Measurements from ENCODE around the gene PM20D1.
"Not testable (repeated sequence)": the region's sequence is repeated elsewhere in the genome, so short reads cannot be mapped to it uniquely, and the experiment has no call there.

The PM20D1 gene, protein sequence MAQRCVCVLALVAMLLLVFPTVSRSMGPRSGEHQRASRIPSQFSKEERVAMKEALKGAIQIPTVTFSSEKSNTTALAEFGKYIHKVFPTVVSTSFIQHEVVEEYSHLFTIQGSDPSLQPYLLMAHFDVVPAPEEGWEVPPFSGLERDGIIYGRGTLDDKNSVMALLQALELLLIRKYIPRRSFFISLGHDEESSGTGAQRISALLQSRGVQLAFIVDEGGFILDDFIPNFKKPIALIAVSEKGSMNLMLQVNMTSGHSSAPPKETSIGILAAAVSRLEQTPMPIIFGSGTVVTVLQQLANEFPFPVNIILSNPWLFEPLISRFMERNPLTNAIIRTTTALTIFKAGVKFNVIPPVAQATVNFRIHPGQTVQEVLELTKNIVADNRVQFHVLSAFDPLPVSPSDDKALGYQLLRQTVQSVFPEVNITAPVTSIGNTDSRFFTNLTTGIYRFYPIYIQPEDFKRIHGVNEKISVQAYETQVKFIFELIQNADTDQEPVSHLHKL

DNA sequence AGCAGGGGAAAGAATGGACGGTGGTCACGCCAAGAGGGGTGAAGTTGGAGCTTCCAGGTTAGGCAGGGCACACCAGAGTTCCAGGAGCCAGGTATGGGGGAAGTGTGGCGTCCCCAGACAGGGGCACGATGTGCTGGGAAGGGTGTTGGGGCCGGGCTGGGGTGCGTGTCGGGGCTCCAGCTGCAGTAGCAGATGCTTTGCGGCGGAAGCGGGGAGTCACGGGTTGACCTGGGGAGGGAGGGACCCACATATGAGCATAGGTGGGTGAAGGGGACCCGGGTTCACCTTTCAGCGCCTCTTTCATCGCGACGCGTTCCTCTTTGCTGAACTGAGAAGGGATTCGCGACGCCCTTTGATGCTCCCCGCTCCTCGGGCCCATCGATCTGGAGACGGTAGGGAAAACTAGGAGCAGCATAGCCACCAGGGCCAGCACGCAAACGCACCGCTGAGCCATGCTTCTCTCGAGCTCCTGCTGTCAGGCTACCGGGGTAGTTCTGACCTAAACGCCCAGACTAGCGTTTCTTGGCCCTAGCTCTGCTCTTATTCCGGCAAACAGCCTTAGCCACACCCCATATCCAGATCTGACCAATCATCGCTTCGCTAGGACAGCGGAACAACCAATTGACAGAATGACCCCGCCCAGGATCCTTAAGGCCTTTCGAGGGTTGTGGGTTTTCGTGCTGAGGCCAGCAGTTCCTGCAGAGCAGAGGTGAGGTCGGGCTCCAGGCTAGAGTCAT is at the start of gene PM20D1:
Gene PM20D1, minus strand, starts transcription at position 514 of the 737 bp plus-strand sequence. Its CDS starts 60 bp downstream, at position 454.
- no peaks in the 10 kb centered on the region for H3K36me3 ChIP-seq (ENCODE audit: low read depth)
- DNase-seq (ENCODE audit: low spot score) (no peak), ATAC-seq (ENCODE audit: low read depth) (no peak)
- no peaks in the 10 kb centered on the region for H3K4me1 ChIP-seq (ENCODE audit: insufficient read depth, poor library complexity, severe bottlenecking)
- H3K27me3 ChIP-seq (ENCODE audit: insufficient read depth, poor library complexity, severe bottlenecking), result no peaks in the 10 kb centered on the region
- H3K27ac ChIP-seq (ENCODE audit: poor library complexity, severe bottlenecking), result no peak within 1 kb of the TSS
- TF ChIP-seq, protein P1, sequence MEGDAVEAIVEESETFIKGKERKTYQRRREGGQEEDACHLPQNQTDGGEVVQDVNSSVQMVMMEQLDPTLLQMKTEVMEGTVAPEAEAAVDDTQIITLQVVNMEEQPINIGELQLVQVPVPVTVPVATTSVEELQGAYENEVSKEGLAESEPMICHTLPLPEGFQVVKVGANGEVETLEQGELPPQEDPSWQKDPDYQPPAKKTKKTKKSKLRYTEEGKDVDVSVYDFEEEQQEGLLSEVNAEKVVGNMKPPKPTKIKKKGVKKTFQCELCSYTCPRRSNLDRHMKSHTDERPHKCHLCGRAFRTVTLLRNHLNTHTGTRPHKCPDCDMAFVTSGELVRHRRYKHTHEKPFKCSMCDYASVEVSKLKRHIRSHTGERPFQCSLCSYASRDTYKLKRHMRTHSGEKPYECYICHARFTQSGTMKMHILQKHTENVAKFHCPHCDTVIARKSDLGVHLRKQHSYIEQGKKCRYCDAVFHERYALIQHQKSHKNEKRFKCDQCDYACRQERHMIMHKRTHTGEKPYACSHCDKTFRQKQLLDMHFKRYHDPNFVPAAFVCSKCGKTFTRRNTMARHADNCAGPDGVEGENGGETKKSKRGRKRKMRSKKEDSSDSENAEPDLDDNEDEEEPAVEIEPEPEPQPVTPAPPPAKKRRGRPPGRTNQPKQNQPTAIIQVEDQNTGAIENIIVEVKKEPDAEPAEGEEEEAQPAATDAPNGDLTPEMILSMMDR (IDR thresholded peaks at IDR 0.05; ENCODE audit: poor library complexity, severe bottlenecking), result no peak
- H3K9me3 ChIP-seq (ENCODE audit: severe bottlenecking), result peaks cover 3% of the 10 kb centered on the region
- no peak within 1 kb of the TSS for H3K4me3 ChIP-seq (ENCODE audit: severe bottlenecking)

DNA sequence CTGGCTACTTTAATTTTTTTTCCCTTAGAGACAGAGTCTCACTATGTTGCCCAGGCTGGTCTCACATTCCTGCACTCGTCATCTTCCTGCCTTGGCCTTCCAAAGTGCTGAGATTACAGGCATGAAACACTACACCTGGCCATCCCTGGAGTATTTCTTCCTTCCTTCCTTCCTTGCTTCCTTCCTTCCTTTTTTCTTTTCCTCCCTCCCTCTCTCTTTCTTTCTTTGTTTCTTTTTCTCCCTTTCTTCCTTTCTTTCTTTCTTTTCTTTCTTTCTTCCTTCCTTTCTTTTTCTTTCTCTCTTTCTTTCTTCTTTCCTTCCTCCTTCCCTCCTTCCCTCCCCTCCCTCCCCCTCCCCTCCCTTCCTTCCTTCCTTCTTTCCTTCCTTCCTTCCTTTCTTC is 46.4 kb upstream of the PM20D1 start:
- no peak overlapping the region for H3K4me3 ChIP-seq (ENCODE audit: severe bottlenecking)
- H3K9me3 ChIP-seq (ENCODE audit: severe bottlenecking), result no peaks in the 10 kb centered on the region
- no peaks in the 10 kb centered on the region for H3K36me3 ChIP-seq (ENCODE audit: low read depth)
- no peaks in the 10 kb centered on the region for H3K27me3 ChIP-seq (ENCODE audit: insufficient read depth, poor library complexity, severe bottlenecking)
- TF ChIP-seq, protein P1 (IDR thresholded peaks at IDR 0.05; ENCODE audit: poor library complexity, severe bottlenecking), result no peak
- no peak for DNase-seq (ENCODE audit: low spot score)
- no peak for ATAC-seq (ENCODE audit: low read depth)
- H3K4me1 ChIP-seq (ENCODE audit: insufficient read depth, poor library complexity, severe bottlenecking), result no peaks in the 10 kb centered on the region
- H3K27ac ChIP-seq (ENCODE audit: poor library complexity, severe bottlenecking), result no peak overlapping the region

DNA sequence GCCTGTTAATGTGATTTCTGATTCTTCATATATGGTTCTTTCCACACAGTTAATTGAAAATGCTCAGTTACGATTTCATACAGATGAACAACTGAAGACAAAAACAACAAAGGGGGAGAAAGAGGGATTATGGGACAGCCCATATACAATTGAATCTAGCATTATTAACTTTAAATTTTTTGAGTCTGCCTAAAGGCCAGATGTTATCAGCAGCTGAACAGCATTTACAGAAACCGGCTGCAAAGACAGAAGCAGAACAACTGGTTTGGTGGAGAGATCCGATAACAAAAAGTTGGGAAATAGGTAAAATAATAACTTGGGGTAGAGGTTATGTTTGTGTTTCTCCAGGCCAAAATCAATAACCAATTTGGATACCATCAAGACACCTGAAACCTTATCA is 44.2 kb upstream of the PM20D1 start:
- not testable (repeated sequence) for ATAC-seq (ENCODE audit: low read depth); H3K27ac ChIP-seq (ENCODE audit: poor library complexity, severe bottlenecking); H3K9me3 ChIP-seq (ENCODE audit: severe bottlenecking); DNase-seq (ENCODE audit: low spot score); H3K36me3 ChIP-seq (ENCODE audit: low read depth); H3K27me3 ChIP-seq (ENCODE audit: insufficient read depth, poor library complexity, severe bottlenecking); H3K4me3 ChIP-seq (ENCODE audit: severe bottlenecking)
- peaks cover 11% of the 10 kb centered on the region for H3K4me1 ChIP-seq (ENCODE audit: insufficient read depth, poor library complexity, severe bottlenecking)

DNA sequence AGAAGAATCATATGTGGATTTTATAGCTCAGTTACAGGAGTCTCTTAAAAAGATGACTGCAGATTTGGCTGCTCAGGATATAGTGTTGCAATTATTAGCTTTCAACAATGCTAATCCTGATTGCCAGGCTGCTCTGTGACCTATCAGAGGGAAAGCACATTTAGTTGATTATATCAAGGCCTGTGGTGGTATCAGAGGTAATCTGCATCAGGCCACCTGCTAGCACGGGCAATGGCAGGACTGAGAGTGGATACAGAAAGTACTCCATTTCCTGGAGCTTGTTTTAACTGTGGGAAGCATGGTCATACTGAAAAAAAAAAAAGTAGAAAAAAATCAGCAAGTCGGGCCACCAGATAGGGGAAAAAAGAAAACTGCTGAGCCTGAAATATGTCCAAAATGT is 42.2 kb upstream of the PM20D1 start:
- not testable (repeated sequence) for DNase-seq (ENCODE audit: low spot score); H3K27me3 ChIP-seq (ENCODE audit: insufficient read depth, poor library complexity, severe bottlenecking); H3K27ac ChIP-seq (ENCODE audit: poor library complexity, severe bottlenecking); ATAC-seq (ENCODE audit: low read depth); H3K4me3 ChIP-seq (ENCODE audit: severe bottlenecking); H3K9me3 ChIP-seq (ENCODE audit: severe bottlenecking); H3K36me3 ChIP-seq (ENCODE audit: low read depth)
- H3K4me1 ChIP-seq (ENCODE audit: insufficient read depth, poor library complexity, severe bottlenecking), result peaks cover 16% of the 10 kb centered on the region

DNA sequence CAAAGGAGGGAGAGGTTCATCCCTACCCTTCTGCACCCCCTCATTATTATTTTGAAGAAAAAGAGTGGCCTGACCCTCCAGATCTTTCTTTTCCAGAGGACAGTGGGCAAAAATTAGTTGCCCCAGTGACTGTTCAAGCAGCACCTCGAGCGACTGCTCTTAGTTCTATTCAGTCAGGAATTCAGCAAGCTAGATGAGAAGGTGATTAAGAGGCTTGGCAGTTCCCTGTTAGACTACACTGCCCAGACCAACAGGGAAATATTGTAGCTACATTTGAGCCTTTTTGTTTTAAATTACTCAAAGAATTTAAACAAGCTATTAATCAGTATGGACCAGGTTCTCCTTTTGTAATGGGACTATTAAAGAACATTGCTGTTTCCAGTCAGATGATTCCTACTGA is 41.5 kb upstream of the PM20D1 start:
- H3K36me3 ChIP-seq (ENCODE audit: low read depth); H3K9me3 ChIP-seq (ENCODE audit: severe bottlenecking); H3K4me3 ChIP-seq (ENCODE audit: severe bottlenecking); H3K27ac ChIP-seq (ENCODE audit: poor library complexity, severe bottlenecking); H3K27me3 ChIP-seq (ENCODE audit: insufficient read depth, poor library complexity, severe bottlenecking); DNase-seq (ENCODE audit: low spot score); ATAC-seq (ENCODE audit: low read depth): not testable (repeated sequence)
- H3K4me1 ChIP-seq (ENCODE audit: insufficient read depth, poor library complexity, severe bottlenecking), result peaks cover 16% of the 10 kb centered on the region

DNA sequence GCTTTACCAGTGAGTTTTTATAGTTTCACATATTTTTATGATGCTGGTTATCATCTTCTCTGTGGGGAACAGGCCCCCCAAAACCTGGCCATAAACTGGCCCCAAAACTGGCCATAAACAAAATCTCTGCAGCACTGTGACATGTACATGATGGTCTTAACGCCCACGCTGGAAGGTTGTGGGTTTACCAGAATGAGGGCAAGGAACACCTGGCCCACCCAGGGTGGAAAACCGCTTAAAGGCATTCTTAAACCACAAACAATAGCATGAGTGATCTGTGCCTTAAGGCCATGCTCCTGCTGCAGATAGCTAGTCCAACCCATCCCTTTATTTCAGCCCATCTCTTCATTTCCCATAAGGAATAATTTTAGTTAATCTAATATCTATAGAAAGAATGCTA is 40.7 kb upstream of the PM20D1 start:
- H3K36me3 ChIP-seq (ENCODE audit: low read depth); H3K9me3 ChIP-seq (ENCODE audit: severe bottlenecking); H3K27me3 ChIP-seq (ENCODE audit: insufficient read depth, poor library complexity, severe bottlenecking); H3K4me3 ChIP-seq (ENCODE audit: severe bottlenecking); ATAC-seq (ENCODE audit: low read depth); DNase-seq (ENCODE audit: low spot score): not testable (repeated sequence)
- peaks cover 16% of the 10 kb centered on the region for H3K4me1 ChIP-seq (ENCODE audit: insufficient read depth, poor library complexity, severe bottlenecking)
- peak overlapping the region; percentile 53 for H3K27ac ChIP-seq (ENCODE audit: poor library complexity, severe bottlenecking)

DNA sequence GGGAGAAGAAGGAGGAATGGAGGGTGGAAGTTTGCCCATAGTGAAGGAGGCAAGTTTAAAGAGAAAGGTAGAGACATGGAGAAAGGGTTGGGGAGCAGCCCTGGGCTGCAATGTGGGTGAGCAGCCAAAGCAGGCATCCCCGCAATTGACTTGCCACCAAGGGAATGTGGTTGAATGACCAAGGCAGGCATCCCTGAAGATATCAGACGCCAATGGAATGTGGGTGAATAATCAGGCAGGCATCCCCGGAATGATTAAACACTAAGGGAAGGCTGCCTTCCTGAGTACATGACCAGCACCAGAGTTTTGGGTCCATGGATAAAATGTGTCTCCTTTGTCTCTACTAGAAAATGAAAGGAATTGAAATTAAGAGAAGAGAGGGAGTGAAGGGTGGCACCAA is 39.8 kb upstream of the PM20D1 start:
- DNase-seq (ENCODE audit: low spot score) (peak; percentile 63), ATAC-seq (ENCODE audit: low read depth) (peak; percentile 95)
- not testable (repeated sequence) for H3K36me3 ChIP-seq (ENCODE audit: low read depth); H3K27me3 ChIP-seq (ENCODE audit: insufficient read depth, poor library complexity, severe bottlenecking); H3K9me3 ChIP-seq (ENCODE audit: severe bottlenecking); H3K4me3 ChIP-seq (ENCODE audit: severe bottlenecking)
- peaks cover 16% of the 10 kb centered on the region for H3K4me1 ChIP-seq (ENCODE audit: insufficient read depth, poor library complexity, severe bottlenecking)
- H3K27ac ChIP-seq (ENCODE audit: poor library complexity, severe bottlenecking), result peak overlapping the region; percentile 53

DNA sequence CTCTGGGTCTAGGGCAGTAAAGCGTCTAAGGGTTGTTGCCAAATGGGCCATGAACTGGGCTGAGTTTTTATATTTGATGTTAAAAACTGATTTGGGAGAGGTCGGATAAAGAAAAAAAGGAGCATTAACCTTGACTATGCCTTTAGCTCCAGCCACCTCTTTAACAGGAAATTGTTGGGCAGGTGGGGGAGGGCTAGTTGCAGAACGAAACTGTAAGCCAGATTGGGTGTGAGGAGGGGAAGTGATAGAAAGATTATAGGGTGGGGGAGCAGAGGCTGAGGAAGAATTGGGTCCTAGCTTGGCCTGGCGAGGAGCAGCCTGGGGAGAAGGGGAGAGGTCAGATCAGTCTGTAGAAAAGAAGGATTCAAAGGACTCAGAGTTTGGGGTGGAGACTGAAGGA is 39.1 kb upstream of the PM20D1 start:
- not testable (repeated sequence) for H3K36me3 ChIP-seq (ENCODE audit: low read depth); H3K9me3 ChIP-seq (ENCODE audit: severe bottlenecking); H3K4me3 ChIP-seq (ENCODE audit: severe bottlenecking); DNase-seq (ENCODE audit: low spot score); ATAC-seq (ENCODE audit: low read depth); H3K27me3 ChIP-seq (ENCODE audit: insufficient read depth, poor library complexity, severe bottlenecking)
- H3K4me1 ChIP-seq (ENCODE audit: insufficient read depth, poor library complexity, severe bottlenecking), result peaks cover 16% of the 10 kb centered on the region
- H3K27ac ChIP-seq (ENCODE audit: poor library complexity, severe bottlenecking), result peak overlapping the region; percentile 53
